ENCODE measurements around the gene MTHFD1L. TPM values are rescaled to one million over a fixed set of nuclear protein-coding genes. Genes with fewer than 3 reads are reported as not detected.

The MTHFD1L gene
- total RNA-seq, 1 donor from 2014 or later = 10.4 TPM

DNA sequence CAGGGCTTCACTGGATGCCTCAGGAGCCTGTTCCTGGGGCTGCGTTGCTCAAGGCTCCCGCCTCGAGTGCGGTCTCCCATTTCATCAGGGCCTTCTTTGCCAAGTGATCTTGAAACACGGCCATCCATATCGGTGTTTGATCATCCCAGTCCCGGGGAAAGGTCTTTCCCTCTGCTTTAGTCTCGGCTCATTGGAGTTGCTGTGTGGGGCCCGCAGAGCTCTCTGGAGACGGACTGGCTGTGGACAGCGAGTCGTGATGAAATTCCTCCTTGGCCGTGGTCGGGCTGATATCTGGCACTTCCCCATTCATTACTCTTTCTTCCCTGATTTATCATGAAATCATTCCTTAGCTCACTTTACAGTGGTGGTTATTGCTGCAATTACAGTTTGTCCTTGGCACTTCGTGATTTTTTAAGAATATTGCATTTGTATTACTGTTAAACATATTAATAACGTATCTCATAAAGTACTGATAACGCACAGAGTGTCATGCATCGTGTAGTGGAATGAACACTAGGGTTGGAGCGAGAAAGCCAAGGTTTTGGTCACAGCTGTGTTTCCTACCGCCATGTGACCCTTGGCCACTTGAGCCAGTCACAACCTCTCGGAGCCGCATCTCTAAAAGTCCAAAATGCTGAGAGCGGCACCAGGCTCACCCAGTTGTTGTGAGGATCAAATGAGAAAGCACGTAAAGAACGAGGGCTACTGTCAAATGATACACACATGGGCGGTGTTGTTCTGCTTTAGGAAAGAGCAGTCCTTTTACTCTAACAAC lies 71.8 kb downstream of the MTHFD1L start:
- H3K4me3 ChIP-seq = no peak overlapping the region
- no peak overlapping the region for H3K27ac ChIP-seq
- no peak for DNase-seq (ENCODE audit: low spot score in 2 of 2)
- intact Hi-C loops (cut with DNase I) = no loop called here
- peaks cover 31 to 34% of the 10 kb centered on the region in 2 donors for H3K36me3 ChIP-seq
- H3K9me3 ChIP-seq = no peaks in the 10 kb centered on the region
- H3K27me3 ChIP-seq = no peaks in the 10 kb centered on the region
- H3K4me1 ChIP-seq = peaks cover 0 to 4% of the 10 kb centered on the region in 2 donors
- TF ChIP-seq, protein P1, sequence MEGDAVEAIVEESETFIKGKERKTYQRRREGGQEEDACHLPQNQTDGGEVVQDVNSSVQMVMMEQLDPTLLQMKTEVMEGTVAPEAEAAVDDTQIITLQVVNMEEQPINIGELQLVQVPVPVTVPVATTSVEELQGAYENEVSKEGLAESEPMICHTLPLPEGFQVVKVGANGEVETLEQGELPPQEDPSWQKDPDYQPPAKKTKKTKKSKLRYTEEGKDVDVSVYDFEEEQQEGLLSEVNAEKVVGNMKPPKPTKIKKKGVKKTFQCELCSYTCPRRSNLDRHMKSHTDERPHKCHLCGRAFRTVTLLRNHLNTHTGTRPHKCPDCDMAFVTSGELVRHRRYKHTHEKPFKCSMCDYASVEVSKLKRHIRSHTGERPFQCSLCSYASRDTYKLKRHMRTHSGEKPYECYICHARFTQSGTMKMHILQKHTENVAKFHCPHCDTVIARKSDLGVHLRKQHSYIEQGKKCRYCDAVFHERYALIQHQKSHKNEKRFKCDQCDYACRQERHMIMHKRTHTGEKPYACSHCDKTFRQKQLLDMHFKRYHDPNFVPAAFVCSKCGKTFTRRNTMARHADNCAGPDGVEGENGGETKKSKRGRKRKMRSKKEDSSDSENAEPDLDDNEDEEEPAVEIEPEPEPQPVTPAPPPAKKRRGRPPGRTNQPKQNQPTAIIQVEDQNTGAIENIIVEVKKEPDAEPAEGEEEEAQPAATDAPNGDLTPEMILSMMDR (IDR thresholded peaks at IDR 0.05) = no peak

DNA sequence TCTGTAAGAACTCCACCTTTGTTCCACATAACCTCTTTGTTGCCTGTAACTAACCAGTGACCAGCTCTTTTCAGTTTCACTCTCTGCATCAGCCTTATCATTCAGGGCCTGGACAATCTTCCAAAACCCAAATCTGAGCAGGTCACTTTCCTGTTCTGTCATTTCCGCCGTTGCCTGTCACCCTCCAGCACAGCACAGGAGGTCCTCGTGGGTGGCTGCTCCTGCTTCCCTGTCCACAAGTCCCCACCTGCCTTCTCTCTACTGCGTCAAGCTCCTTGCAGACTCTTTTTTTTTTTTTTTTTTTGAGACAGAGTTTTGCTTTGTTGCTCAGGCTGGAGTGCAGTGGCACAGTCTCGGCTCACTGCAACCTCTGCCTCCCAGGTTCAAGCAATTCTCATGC lies 73.9 kb downstream of the MTHFD1L start:
- TF ChIP-seq, protein P1 (IDR thresholded peaks at IDR 0.05) = no peak
- no peaks in the 10 kb centered on the region for H3K4me1 ChIP-seq
- no peak overlapping the region for H3K4me3 ChIP-seq
- intact Hi-C loops (cut with DNase I) = no loop called here
- no peaks in the 10 kb centered on the region for H3K9me3 ChIP-seq
- H3K27ac ChIP-seq = no peak overlapping the region
- DNase-seq (ENCODE audit: low spot score in 2 of 2) = no peak
- H3K36me3 ChIP-seq = peaks cover 29 to 34% of the 10 kb centered on the region in 2 donors
- H3K27me3 ChIP-seq = no peaks in the 10 kb centered on the region

DNA sequence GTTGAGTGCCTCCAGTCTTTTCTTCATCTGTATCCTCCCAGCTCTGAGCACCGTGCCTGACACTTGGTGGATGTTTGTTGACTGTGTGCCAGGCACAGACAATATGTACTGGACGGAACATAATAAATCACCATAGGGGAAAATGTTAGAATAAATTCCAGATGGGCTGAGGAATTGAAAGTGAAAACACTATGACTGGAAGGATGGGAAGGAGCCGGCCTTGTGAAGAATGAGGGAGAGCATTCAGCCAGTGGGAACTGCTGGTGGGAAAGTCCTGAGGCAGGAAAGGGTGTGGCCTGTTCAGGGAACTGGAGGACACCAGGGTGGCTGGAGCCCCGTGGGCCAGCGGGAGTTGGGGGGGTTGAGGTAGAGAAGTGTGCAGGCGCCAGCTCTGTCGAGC lies 75.4 kb downstream of the MTHFD1L start:
- intact Hi-C loops (cut with DNase I) = no loop called here
- no peak overlapping the region for H3K27ac ChIP-seq
- H3K4me3 ChIP-seq = no peak overlapping the region
- TF ChIP-seq, protein P1 (IDR thresholded peaks at IDR 0.05) = no peak
- H3K9me3 ChIP-seq = no peaks in the 10 kb centered on the region
- H3K36me3 ChIP-seq = peaks cover 41 to 43% of the 10 kb centered on the region in 2 donors
- H3K27me3 ChIP-seq = no peaks in the 10 kb centered on the region
- no peaks in the 10 kb centered on the region for H3K4me1 ChIP-seq
- DNase-seq (ENCODE audit: low spot score in 2 of 2) = no peak

DNA sequence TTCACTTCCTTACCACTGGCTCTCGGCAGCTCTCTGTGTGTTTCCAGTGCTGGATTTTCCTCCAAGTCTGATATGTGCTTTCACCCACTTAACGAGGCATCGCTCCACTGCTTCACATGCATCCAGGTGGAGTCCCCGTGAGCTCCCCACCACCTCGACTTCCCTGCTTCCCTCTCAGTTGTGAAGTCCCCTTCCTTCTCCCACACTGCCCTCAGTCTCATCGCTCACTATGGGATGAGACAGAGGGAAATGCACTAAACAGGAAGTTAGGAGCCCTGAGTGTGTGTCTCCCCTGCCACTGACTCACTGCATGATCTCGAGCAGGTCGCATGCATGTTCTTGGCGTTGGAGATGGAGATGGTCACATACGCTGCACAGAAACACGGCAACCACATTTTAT lies 84.0 kb downstream of the MTHFD1L start:
- TF ChIP-seq, protein P1 (IDR thresholded peaks at IDR 0.05) = no peak
- no peak for DNase-seq (ENCODE audit: low spot score in 2 of 2)
- intact Hi-C loops (cut with DNase I) = no loop called here
- Histone ChIP-seq H3K4me1 (no peaks in the 10 kb centered on the region), H3K27me3 (no peaks in the 10 kb centered on the region), H3K27ac (no peak overlapping the region), H3K36me3 (peaks cover 40 to 81% of the 10 kb centered on the region in 2 donors), H3K4me3 (no peak overlapping the region), H3K9me3 (no peaks in the 10 kb centered on the region)

DNA sequence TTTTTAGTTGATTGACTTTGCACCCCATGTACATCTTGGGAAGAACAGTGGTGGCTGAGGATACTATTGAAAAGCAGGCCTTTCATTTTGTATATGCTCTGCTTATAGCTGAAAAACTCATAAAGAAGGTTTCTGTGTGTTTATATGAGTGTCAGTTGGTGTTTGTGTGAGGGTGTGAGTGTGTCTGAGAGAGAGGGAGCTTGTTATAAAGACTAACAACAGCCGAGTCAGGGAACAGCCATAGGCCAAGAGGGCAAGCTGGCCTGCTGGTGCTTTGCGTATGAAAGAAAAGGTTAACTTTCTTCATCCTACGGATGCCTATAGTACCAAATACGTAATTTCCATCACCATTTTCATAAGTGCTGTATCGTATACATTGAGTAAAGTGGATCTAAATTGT lies 88.3 kb downstream of the MTHFD1L start:
- intact Hi-C loops (cut with DNase I) = no loop called here
- H3K9me3 ChIP-seq = no peaks in the 10 kb centered on the region
- H3K4me3 ChIP-seq = no peak overlapping the region
- TF ChIP-seq, protein P1 (IDR thresholded peaks at IDR 0.05) = no peak
- H3K27me3 ChIP-seq = no peaks in the 10 kb centered on the region
- peaks cover 33 to 53% of the 10 kb centered on the region in 2 donors for H3K36me3 ChIP-seq
- DNase-seq (ENCODE audit: low spot score in 2 of 2) = no peak
- no peak overlapping the region for H3K27ac ChIP-seq
- H3K4me1 ChIP-seq = no peaks in the 10 kb centered on the region
